ENCODE measurements around the gene SAYSD1.
A peak's percentile ranks its signal among the peaks of the same experiment; 100 is the strongest.
"Not testable (repeated sequence)": the region's sequence is repeated elsewhere in the genome, so short reads cannot be mapped to it uniquely, and the experiment has no call there.

The SAYSD1 gene, protein sequence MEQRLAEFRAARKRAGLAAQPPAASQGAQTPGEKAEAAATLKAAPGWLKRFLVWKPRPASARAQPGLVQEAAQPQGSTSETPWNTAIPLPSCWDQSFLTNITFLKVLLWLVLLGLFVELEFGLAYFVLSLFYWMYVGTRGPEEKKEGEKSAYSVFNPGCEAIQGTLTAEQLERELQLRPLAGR

DNA sequence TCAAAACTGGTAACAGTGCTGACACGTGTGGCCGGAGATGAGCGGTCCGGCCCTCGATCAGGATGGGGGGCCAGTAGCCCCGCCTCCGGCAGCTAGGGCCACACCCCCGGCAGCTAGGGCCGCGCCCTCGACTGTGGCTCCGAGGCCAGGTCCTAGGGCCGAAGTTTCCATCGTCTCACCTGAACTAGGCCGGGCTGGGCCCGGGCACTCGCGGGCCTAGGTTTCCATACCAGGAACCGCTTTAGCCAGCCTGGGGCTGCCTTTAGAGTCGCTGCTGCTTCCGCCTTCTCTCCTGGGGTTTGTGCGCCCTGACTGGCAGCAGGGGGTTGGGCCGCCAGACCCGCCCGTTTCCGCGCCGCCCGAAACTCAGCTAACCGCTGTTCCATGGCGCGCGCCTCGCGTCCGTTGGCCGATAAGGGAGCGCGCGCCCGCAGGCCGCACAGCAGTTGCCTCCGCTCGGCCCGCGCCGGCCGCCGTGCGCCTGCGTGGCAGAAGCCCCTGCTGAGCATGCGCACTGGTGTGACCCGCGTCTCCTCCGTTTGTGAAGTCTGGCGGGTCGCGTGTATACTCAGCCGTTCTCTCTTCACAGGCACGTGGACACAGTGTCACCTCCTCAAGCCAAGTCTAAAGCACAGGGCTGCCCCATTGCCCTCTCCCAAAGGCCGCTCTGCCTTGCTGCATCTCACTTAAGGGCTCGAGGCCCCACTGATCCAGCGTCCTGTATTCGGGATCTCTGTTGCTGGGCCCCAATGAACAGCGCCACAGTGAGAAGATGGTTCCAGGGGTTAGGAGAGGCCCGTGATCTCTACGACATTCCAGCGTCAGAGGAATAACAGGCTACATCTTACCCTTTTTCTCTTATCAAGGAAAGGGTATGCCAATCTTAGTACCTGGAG is at the start of gene SAYSD1:
Gene SAYSD1 (minus strand): TSS at position 483 of the 896 bp plus-strand sequence. CDS start 97 bp downstream, at position 386.
- DNase-seq (ENCODE audit: low spot score): peak; percentile 94

DNA sequence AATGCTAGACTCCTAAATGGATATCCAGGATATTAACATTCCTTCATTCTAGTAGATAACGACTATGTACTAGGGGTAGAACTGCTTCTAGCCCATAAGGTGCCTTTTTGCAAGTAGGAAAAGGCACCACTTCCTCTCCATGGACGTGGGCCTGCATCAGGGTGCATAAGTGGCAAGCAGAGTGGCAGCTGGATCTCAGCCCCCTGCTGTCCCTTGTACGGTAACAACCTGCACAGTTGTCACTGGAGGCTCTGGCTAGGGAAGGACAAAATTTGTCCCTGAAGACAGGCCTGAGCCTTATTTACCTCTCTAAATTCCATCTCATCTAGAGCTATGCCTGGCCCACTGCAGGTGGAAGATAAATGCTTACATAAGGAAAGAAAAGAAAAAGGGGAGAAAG is 42.5 kb upstream of the SAYSD1 start:
- DNase-seq (ENCODE audit: low spot score): no peak

DNA sequence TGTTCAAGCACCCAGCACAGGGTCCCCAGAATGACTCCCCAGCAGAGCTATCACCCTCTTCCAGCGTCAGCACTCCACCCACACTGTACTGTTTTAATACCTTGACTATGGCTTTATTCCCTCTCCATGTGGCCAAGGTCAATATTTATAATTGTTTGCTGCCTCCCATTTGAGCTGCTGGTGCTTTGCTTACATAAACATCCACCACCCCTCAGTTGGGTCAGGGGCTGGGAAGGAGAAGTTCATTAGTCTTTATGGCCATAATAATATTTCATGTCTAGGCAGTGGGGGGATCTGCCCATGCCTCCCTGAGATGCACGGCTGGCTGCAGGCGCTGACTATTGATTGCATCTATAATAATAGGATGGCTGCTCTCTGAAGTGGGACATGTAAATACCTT is 41.8 kb upstream of the SAYSD1 start:
- DNase-seq (ENCODE audit: low spot score): no peak

DNA sequence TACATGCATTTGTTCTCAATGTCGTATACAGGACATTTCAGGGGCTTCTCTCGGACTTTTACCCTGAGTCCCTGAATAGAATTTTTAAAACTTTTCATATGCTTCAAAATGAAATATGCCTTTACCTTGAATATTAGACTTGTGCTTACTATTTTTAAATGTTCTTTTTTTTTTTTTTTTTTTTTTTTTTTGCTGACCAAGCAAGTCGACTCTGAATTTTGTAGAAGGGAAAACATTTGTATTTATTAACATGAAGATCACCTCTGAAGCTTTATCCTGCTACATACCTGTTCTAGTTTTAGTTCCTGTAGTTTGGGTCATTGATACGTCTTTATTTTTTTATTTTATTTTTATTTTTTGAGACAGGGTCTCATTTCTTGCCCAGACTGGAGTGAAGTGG is 39.7 kb upstream of the SAYSD1 start:
- no peak for DNase-seq (ENCODE audit: low spot score)

DNA sequence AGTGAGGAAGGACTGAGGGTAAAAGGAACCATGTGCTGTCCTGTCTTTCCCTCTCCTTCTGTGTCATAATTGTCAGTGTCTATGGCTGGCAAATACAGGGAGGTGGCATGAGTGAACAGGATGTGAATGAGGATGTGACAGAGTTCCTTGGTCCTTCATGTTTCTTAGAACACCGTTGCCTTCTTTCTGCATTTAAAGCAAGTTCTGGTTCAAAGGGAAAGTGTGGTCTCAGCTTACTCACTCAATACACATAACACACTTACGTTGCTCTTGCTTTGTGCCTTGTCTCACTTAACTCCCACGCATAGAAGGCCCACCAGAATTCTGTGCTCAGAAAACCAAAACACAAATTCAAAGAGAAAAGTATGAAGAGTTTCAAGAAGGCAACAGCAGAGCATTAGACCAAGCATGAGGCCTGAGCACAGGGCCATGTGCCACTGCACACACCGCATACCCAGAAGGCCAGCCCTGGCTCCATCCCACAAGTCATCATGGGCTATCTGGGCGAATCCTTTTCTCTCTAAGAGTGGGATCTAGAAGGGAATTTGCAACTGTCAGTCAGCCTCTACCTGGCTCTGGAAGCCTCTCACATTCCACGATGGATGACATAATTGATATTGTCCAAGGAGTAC is 38.9 kb upstream of the SAYSD1 start:
- no peak for DNase-seq (ENCODE audit: low spot score)

DNA sequence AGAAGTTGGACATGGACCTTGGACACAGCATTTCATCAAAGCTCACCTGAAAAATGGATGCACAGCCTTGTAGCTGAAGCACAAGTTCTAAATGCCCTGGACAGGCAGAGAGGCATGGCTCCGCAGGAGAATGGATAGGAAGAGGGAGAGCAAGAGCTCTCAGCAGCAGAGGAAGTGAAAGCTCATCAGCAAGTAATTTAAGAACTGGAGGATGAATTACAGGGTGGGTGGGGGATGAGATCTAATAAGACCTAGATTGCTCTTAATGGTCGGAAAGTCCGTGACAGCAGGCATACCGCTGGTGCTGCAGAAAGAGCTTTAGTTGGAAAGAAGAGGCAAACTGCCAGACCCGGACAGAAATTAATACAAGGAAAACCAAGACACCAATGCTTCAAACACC is 37.3 kb upstream of the SAYSD1 start:
- no peak for DNase-seq (ENCODE audit: low spot score)

DNA sequence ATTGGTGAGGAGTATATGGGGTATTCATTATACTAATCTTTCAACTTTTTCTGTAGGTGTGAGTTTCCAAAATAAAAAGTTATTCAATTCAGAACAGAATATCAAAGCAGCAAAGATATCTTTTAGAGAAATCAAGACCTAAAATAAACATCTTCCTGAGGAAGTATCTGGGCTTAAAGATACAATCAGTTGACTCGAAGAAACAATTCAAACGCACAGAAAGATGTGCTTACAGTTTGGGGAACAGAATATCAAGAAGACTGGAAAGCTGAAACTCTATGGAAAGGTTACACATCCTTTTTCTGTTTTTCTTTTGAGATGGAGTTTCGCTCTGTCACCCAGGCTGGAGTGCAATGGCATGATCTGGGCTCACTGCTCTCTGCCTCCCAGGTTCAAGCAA is 36.2 kb upstream of the SAYSD1 start:
- DNase-seq (ENCODE audit: low spot score): no peak

DNA sequence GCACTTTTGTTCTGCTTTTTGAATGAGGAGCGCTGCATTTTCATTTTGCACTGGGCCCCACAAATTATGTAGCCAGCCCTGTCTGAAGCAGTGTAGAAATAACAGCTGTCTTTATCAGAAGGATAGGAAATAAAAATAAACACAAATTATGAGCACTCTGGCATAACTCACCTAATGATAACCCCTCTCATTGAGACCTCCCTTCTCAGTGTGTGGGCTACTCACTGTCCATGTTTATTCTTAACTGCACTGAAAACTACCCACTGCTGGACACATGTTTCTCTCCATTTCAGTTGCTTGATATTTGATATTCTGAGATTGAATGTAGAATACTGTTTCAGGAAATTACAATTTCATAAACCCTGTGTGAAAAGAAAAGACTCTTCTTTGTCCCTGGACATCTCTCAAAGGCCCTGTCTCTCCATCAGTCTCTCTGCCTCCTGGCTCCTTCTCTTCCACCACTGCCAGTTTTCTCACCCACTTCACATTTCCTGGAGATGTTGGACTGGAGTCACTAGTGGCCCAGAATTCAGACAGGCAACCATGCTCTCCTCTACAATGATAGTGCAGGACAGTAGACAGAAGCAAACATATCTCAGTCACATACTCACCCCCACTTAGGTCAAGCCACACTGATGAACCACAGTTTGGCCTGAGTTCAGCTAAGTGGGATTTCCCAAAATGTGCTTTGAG is 29.6 kb upstream of the SAYSD1 start:
- DNase-seq (ENCODE audit: low spot score): no peak

DNA sequence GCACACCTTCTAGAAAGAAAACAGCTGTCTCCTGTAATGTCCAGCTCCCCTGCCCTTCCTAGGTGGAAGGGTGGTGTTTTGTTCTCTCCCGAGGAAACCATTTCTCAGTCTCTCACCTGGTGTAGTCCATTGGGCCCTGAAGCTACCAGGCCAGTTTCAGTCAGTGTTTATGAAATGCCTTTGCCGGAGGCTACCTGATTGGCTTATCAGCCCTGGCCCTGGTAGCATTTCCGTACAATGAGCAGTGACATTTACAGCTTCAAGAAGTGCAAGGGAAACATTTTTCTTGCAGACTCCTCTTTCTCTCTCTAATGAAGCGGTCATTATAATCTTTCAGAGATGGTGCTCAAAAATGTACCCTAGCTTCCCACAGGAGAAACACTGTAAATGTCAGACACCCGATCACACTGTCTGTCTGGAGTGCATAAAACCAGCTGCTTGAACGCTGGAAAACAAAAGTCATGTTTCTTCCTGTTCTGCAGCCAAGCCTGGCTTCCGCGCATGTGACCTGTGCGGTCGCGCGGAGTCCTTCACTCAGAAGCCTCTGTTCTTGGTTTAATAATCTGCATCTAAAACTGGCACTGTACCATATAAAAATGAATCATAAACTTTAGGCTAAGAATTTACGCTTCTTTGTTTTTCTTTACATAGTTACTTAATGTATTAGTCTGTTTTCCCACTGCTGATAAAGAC is 28.4 kb upstream of the SAYSD1 start:
- DNase-seq (ENCODE audit: low spot score): no peak

DNA sequence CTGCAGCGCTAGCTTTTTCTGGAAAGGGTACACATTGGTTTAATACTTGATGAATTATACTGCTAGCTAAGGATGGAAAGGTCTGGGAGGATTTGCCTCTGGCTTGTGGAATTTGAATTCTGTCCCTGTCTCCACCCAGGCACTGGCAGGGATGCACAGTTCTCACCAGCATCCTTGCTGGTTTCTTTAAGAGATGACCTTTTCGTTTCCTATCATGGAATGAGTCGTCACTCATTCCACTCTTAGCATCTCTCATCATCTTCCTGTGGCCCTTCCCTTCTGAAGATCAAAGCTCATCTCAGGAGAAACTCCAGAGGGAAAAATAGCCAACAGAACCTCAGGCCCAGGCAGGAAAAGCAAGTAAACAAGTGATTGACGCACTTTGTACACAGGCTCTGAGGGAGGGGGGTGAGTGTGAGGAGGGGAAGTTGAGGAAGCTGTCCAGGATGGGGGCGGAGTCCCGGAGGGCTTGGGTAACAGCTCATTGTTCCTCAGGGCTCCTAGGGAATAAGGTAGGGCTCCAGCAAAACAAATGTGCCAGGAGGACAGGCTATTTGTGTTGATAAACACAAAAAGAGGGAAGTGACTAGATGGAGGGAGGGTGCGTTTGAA is 25.7 kb upstream of the SAYSD1 start:
- no peak for DNase-seq (ENCODE audit: low spot score)

DNA sequence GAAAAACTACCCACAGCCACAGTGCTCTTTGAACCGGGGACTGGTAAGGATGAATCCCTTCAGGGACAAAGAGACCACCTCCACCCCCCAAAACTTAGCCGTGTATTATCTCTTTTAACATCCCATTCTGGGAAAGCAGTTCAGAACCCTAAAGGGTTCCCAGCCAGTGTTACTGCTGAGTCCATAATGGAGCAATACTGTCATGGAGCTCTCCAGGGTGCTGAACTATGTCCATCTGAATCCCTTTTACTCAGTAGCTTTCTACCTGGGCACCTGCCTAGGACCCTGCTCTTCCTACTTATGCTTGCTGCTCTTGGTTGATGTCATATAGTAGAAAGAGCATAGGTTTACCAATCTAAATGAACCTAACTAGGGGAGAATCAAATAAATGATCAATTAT is 22.3 kb upstream of the SAYSD1 start:
- no peak for DNase-seq (ENCODE audit: low spot score)

DNA sequence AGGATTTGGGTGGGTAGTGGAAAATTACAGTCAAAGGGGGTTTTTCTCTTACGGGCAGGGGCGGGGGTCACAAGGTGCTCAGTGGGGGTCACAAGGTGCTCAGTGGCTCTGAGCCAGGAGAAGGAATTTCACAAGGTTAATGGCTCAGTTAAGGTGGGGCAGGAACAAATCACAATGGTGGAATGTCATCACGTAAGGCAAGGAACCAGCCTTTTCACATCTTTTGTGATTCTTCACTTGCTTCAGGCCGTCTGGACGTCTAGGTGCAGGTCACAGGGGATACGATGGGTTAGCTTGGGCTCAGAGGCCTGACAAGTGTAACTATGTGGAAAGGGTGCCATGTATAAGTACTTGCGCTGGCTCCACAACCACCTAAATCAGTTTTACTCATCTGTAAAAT is 21.2 kb upstream of the SAYSD1 start:
- DNase-seq (ENCODE audit: low spot score): not testable (repeated sequence)

DNA sequence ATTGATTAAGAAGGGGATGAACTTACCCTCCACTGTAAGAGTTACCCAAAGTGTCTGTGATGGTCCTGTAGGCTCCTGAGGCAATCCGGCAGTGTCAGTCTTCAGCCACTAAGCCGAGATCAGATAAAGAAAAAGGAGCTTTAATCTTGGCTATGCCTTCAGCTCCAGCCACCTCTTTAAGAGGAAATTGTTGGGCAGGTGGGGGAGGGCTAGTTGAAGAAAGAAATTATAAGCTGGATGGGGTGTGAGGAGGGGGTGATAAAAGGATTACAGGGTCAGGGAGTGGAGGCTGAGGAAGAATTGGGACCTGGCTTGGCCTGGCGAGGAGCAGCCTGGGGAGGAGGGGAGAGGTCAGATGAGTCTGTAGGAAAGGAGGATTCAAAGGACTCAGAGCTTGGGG is 19.8 kb upstream of the SAYSD1 start:
- not testable (repeated sequence) for DNase-seq (ENCODE audit: low spot score)

DNA sequence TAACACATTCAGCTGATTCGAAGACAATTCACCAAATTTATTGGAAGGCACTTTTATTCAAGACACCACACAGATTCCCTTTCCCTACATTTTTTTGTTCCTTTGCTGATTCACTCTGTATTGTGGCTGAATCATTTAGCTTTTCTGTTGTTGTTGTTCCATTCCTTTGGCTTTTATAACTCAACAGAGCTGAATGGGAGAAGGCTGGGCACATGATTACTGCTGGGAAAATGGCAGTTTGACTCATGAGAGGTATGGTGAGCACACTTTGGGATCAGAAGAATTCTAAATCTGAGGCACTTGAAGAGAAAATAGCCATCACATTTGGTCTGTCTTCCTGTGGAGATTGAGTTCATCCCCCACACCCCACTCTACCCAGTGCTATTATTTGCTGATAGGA is 15.7 kb upstream of the SAYSD1 start:
- no peak for DNase-seq (ENCODE audit: low spot score)

DNA sequence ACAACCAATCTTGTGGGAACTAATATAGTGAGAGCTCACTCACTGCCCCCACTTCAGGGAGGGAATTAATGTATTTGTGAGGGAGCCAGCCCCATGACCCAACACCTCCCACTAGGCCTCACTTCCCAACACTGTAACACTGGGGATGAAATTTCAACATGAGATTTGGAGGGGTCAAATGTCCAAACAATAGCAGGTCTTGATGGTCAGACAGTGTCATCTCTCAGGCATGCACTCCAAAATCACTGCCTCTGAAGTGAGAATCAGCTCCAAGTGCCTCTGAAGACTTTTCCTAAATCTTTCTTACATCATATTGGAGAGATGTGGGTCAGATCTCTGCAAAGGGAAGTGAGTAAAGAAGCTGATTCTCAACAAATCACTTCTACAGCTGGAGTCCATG is 13.8 kb upstream of the SAYSD1 start:
- DNase-seq (ENCODE audit: low spot score): no peak

DNA sequence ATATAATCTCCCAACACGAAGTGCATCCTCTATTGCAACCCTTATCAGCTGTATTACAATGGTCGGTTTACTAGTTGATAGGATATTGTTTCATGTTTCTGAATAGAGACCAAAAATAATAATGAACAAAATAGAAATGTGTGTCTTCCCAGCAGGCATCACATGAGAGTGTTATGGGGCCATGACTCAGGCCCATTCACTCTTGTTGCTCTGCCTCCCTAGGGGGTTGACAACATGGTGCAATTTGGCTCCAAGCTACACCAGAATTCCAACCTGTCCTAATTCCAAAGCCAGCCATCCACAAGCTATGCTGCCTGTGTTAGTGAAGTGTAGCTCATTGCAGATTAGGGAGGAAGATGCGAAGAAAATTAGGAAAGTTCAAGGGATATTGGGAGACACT is 13.1 kb upstream of the SAYSD1 start:
- DNase-seq (ENCODE audit: low spot score): no peak

DNA sequence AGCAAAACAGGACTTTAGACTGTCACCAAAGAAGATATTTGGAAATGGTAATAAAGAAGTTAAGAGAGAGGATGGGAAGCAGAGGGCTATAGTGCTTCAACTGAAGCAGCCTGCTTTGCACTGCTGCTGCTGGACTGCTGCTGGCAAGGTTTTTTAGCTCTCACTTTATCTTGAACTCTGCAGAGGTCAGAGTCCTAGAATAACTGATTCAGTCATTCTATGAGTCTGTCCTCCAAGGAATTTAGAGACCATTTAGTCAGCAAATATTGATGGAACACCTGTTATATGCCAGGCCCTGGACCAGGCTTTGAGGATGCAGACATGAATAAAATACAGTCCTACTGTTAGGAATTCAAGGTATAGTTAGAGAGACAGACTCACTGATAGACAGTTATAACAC is 9.1 kb upstream of the SAYSD1 start:
- DNase-seq (ENCODE audit: low spot score): no peak

DNA sequence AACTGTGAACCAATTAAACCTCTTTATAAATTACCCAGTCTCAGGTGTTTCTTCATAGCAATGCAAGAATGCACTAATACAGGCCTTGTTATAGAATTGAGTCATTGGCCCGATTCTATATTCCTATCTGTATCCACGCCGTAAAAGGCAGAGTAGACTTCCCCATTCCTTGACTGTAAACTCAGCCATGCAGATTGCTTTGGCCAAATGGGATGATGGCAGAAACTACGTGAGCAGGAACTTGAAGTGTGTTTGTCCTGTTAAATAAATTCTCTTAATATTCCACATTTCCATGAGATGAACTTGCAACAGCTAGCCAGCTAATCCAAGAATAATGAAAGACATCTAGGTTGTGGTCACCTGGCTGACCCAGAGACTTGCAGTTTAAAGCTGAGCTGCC is 3.9 kb upstream of the SAYSD1 start:
- DNase-seq (ENCODE audit: low spot score): no peak

DNA sequence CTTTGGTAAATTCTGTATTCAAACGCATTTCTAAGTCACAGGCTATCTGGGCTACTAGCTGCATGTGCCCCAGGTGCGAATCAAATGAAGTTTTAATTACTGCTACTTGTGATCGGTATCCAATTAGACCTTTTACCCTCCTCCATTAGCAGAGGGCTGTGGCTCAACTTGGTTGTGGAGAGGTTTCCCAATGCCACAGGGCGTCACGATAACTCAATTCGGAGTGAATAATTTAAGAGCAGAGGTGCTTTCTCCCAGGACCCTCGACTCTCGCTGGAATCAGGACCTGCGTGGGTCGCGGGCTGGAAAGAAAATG is 640 bp downstream of the SAYSD1 start:
- no peak for DNase-seq (ENCODE audit: low spot score)

DNA sequence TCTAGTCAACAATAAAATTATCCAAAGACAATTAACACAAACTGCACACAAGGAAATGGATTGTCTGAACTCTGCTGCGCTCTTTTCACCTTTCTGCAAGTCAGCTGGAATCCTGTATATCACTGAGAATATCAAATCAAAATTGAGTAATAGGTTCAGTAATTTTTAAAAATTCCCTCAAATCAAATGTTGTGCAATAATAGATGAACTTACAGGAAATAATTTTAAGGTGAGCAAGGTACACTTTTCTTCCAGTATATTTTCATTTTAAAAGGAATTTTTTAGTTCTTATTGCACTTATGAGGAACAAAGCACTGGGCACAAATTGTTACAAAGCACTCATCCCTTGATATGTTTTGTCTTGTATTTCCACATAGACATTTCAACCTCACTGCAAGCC is 1.2 kb downstream of the SAYSD1 start:
- DNase-seq (ENCODE audit: low spot score): no peak

DNA sequence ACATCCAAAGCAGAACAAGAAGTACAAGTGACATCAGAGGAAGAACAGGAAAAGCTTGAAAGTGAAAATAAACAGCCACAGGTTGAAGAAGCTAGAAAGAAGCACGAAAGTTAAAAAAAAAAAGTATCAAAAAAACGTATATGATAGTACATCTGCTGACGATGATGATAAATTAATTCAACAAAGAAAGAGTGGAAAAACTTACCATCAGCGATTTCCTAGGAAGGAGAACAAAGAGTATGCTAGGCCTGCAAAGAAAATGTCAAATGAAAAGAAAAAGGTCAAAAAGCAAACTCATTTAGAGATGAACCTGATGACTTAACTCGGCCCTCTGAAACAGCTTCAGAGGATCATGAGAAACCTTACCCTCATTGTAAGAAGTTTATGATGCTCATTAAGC is 3.7 kb downstream of the SAYSD1 start:
- DNase-seq (ENCODE audit: low spot score): no peak

All from germinal center (tissue), 1 donor.